HG03378 (cell line): ENCODE data around the gene PPP3CA.

Experiments used
- ATAC-seq: cut with Tn5 transposase; IDR thresholded peaks from one replicate; pipeline ENCODE4 v1.9.1; 2021; ENCODE audit warnings: mild to moderate bottlenecking, moderate library complexity; ENCODE audit not compliant: unreplicated experiment

The PPP3CA gene

GRCh38 chr4:101218894-101219293 lies 128.4 kb downstream of the PPP3CA start:
- no peak for ATAC-seq

- no peak for ATAC-seq
Measured at GRCh38 chr4:101218346-101218745, 129.0 kb downstream of the PPP3CA start.

GRCh38 chr4:101217353-101218031 lies 129.8 kb downstream of the PPP3CA start:
- no peak for ATAC-seq

GRCh38 chr4:101211146-101211553 lies 136.2 kb downstream of the PPP3CA start:
- ATAC-seq: no peak

GRCh38 chr4:101210331-101210730 lies 137.0 kb downstream of the PPP3CA start:
- ATAC-seq: no peak

- no peak for ATAC-seq
Measured at GRCh38 chr4:101208171-101208570, 139.2 kb downstream of the PPP3CA start.

- peak; percentile 94 for ATAC-seq
Measured at GRCh38 chr4:101205916-101206315, 141.4 kb downstream of the PPP3CA start.

- no peak for ATAC-seq
Measured at GRCh38 chr4:101201421-101201820, 145.9 kb downstream of the PPP3CA start.

- ATAC-seq: no peak
Measured at GRCh38 chr4:101200561-101200960, 146.8 kb downstream of the PPP3CA start.

GRCh38 chr4:101199507-101200285 lies 147.6 kb downstream of the PPP3CA start:
- ATAC-seq: no peak

GRCh38 chr4:101198682-101199339 lies 148.5 kb downstream of the PPP3CA start:
- ATAC-seq: no peak

- no peak for ATAC-seq
Measured at GRCh38 chr4:101197350-101197749, 150.0 kb downstream of the PPP3CA start.

GRCh38 chr4:101192244-101192643 lies 155.1 kb downstream of the PPP3CA start:
- ATAC-seq: peak; percentile 87

- no peak for ATAC-seq
Measured at GRCh38 chr4:101191302-101192098, 155.8 kb downstream of the PPP3CA start.

GRCh38 chr4:101190751-101191150 lies 156.6 kb downstream of the PPP3CA start:
- ATAC-seq: no peak

- ATAC-seq: no peak
Measured at GRCh38 chr4:101188906-101189305, 158.4 kb downstream of the PPP3CA start.

- ATAC-seq: no peak
Measured at GRCh38 chr4:101187841-101188240, 159.5 kb downstream of the PPP3CA start.

GRCh38 chr4:101186567-101187184 lies 160.7 kb downstream of the PPP3CA start:
- no peak for ATAC-seq

- ATAC-seq: no peak
Measured at GRCh38 chr4:101184668-101185067, 162.7 kb downstream of the PPP3CA start.

- no peak for ATAC-seq
Measured at GRCh38 chr4:101183666-101184373, 163.5 kb downstream of the PPP3CA start.
